GM12878 (cell line): ENCODE results near the gene EPAS1. TPM values are rescaled to one million over a fixed set of nuclear protein-coding genes. Genes with fewer than 3 reads are reported as not detected.

Experiments used
- BMI1 ChIP-seq: fragments of 450-650 bp; IDR thresholded peaks from 2 replicates; pipeline ENCODE4 v1.6.1; 2016; ENCODE audit warnings: mild to moderate bottlenecking, moderate library complexity, borderline replicate concordance
- DPF2 ChIP-seq: fragments of 450-650 bp; IDR thresholded peaks from 2 replicates; pipeline ENCODE4 v1.6.1; 2017; ENCODE audit warnings: mild to moderate bottlenecking
- POLR2AphosphoS5 ChIP-seq: IDR thresholded peaks from 2 replicates; pipeline ENCODE4 v1.6.1; 2011; ENCODE audit warnings: mild to moderate bottlenecking, low read length, inconsistent platforms
- SREBF2 ChIP-seq: IDR thresholded peaks from 2 replicates; pipeline ENCODE4 v1.6.1; 2012; ENCODE audit warnings: mild to moderate bottlenecking, low read length
- SRF ChIP-seq, 2 experiments: IDR thresholded peaks; 2 replicates each; pipeline ENCODE4 v1.6.1; 2011; ENCODE audit warnings: low read depth in 2 of 2, low read length in 2 of 2, mild to moderate bottlenecking in 1 of 2, moderate library complexity in 1 of 2
- STAT1 ChIP-seq: fragments of 450-650 bp; conservative IDR thresholded peaks from 2 replicates; pipeline ENCODE4 v1.6.1; 2014; ENCODE audit warnings: antibody characterized with exemption, mild to moderate bottlenecking
- WRNIP1 ChIP-seq: IDR thresholded peaks from 2 replicates; pipeline ENCODE4 v1.6.1; 2011; ENCODE audit warnings: low read depth, low read length, improper control_type of control experiment, borderline replicate concordance
- ZNF24 ChIP-seq: fragments of 450-650 bp; IDR thresholded peaks from 2 replicates; pipeline ENCODE4 v1.6.1; 2017; ENCODE audit warnings: antibody characterized with exemption, mild to moderate bottlenecking
- ZNF622 ChIP-seq: fragments of 450-650 bp; IDR thresholded peaks from 2 replicates; pipeline ENCODE4 v1.6.1; 2017; ENCODE audit warnings: mild to moderate bottlenecking, inconsistent platforms
- polyA plus RNA-seq, 11 experiments: library from polyadenylated mRNA; depleted of rRNA in 4 of 11; unstranded in 6 of 11; stranded (reverse) in 5 of 11; fragments of >200 nt; fragmentation: Nextera tagmentation in 4 of 11; fragmentation: Illumina TruSeq in 1 of 11; extraction: Ambion mirVana in 4 of 11; extraction: Trizol in 1 of 11; gene quantifications; 1 replicate in 1 of 11; 2 replicates in 10 of 11; pipeline versions ENCODE4 v1.2.1 to v1.2.3, GENCODE V29; 2011 to 2016; ENCODE audit warnings: inconsistent platforms in 2 of 11, missing spikeins in 2 of 11, low read depth in 1 of 11
- total RNA-seq, 4 experiments: library from RNA; depleted of rRNA in 3 of 4; stranded (reverse); fragments of >200 nt in 3 of 4; fragmentation: Illumina TruSeq in 1 of 4; extraction: Trizol in 1 of 4; gene quantifications; 2 replicates each; pipeline versions ENCODE4 v1.2.1 to v1.2.3, GENCODE V29; 2013 to 2021
- TF ChIP-seq, protein P1 (sequence below): IDR thresholded peaks from 2 replicates; pipeline ENCODE4 v1.6.1; 2012; ENCODE audit warnings: low read length, inconsistent platforms
- TF ChIP-seq, protein P2 (sequence below): fragments of 450-650 bp; formaldehyde crosslinking; IDR thresholded peaks from 2 replicates; pipeline ENCODE4 v1.4.0; 2020; ENCODE audit warnings: mild to moderate bottlenecking, moderate library complexity

The EPAS1 gene
- total and polyA plus RNA-seq, 10 of the 15 experiments (the other 5 are each of a cell fraction or from before 2014, with no cell fraction given), result 0.11 to 22.0 (median 1.3) TPM; not detected in 1

DNA sequence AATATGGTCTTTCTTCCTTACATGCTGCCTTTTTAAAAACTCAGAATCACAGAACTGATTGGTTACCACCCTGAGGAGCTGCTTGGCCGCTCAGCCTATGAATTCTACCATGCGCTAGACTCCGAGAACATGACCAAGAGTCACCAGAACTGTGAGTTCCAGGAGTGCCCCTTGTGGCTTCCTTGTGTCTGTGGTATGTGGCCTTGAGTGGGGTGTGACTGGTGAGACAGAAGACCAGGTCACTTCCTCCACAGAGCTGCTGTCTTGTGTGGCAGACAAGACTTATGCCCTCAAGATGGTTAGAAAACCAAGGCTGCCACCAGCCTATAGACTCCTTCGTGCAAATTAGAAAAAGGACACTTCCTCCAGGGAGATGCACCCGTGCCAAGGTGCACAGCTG is 72.6 kb downstream of the EPAS1 start (continued):
- no peak for TF ChIP-seq POLR2AphosphoS5
- no peak for TF ChIP-seq ZNF622
- TF ChIP-seq SRF (IDR thresholded peaks at IDR 0.05; ENCODE audit: low read depth in 2 of 2, low read length in 2 of 2), result no peak
- TF ChIP-seq BMI1, result no peak
- TF ChIP-seq, protein P1, sequence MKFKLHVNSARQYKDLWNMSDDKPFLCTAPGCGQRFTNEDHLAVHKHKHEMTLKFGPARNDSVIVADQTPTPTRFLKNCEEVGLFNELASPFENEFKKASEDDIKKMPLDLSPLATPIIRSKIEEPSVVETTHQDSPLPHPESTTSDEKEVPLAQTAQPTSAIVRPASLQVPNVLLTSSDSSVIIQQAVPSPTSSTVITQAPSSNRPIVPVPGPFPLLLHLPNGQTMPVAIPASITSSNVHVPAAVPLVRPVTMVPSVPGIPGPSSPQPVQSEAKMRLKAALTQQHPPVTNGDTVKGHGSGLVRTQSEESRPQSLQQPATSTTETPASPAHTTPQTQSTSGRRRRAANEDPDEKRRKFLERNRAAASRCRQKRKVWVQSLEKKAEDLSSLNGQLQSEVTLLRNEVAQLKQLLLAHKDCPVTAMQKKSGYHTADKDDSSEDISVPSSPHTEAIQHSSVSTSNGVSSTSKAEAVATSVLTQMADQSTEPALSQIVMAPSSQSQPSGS, result no peak
- TF ChIP-seq WRNIP1, result no peak
- TF ChIP-seq, protein P2, sequence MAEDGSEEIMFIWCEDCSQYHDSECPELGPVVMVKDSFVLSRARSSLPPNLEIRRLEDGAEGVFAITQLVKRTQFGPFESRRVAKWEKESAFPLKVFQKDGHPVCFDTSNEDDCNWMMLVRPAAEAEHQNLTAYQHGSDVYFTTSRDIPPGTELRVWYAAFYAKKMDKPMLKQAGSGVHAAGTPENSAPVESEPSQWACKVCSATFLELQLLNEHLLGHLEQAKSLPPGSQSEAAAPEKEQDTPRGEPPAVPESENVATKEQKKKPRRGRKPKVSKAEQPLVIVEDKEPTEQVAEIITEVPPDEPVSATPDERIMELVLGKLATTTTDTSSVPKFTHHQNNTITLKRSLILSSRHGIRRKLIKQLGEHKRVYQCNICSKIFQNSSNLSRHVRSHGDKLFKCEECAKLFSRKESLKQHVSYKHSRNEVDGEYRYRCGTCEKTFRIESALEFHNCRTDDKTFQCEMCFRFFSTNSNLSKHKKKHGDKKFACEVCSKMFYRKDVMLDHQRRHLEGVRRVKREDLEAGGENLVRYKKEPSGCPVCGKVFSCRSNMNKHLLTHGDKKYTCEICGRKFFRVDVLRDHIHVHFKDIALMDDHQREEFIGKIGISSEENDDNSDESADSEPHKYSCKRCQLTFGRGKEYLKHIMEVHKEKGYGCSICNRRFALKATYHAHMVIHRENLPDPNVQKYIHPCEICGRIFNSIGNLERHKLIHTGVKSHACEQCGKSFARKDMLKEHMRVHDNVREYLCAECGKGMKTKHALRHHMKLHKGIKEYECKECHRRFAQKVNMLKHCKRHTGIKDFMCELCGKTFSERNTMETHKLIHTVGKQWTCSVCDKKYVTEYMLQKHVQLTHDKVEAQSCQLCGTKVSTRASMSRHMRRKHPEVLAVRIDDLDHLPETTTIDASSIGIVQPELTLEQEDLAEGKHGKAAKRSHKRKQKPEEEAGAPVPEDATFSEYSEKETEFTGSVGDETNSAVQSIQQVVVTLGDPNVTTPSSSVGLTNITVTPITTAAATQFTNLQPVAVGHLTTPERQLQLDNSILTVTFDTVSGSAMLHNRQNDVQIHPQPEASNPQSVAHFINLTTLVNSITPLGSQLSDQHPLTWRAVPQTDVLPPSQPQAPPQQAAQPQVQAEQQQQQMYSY (CRISPR knock-in tag), result no peak
- TF ChIP-seq SREBF2, result no peak
- TF ChIP-seq DPF2, result no peak
- no peak for TF ChIP-seq ZNF24
- no peak for TF ChIP-seq STAT1
